GM19452 (cell line): ENCODE measurements around the gene ALG6.

ENCODE experiments used
- ATAC-seq: cut with Tn5 transposase; IDR thresholded peaks from one replicate; pipeline ENCODE4 v1.9.1; 2021; ENCODE audit not compliant: unreplicated experiment

Gene ALG6

GRCh38 chr1:63367215-63368103 lies at the start of gene ALG6:
ALG6 (plus strand) TSS chr1:63367627; CDS start chr1:63370978, 3,351 bp downstream.
- peak; percentile 91 for ATAC-seq

GRCh38 chr1:63317817-63318152 lies 49.6 kb upstream of the ALG6 start:
- no peak for ATAC-seq

GRCh38 chr1:63318201-63318979 lies 49.0 kb upstream of the ALG6 start:
- no peak for ATAC-seq

GRCh38 chr1:63319046-63320021 lies 48.1 kb upstream of the ALG6 start:
- no peak for ATAC-seq

GRCh38 chr1:63320022-63320721 lies 47.3 kb upstream of the ALG6 start:
- no peak for ATAC-seq

GRCh38 chr1:63321066-63321784 lies 46.2 kb upstream of the ALG6 start:
- ATAC-seq = no peak

- no peak for ATAC-seq
Observed at GRCh38 chr1:63321785-63322113, 45.7 kb upstream of the ALG6 start.

- peak; percentile 51 for ATAC-seq
Observed at GRCh38 chr1:63322114-63322943, 45.1 kb upstream of the ALG6 start, which contains the start of gene FOXD3. FOXD3 (plus strand) TSS chr1:63322567; CDS start chr1:63323059, 492 bp downstream.

GRCh38 chr1:63322944-63323864 lies 44.2 kb upstream of the ALG6 start:
- ATAC-seq = no peak

GRCh38 chr1:63323865-63324778 lies 43.3 kb upstream of the ALG6 start:
- ATAC-seq = no peak

- ATAC-seq = no peak
Observed at GRCh38 chr1:63324779-63325119, 42.7 kb upstream of the ALG6 start.

- no peak for ATAC-seq
Observed at GRCh38 chr1:63325279-63325985, 42.0 kb upstream of the ALG6 start.

GRCh38 chr1:63326106-63326472 lies 41.3 kb upstream of the ALG6 start:
- ATAC-seq = no peak

GRCh38 chr1:63326473-63327380 lies 40.7 kb upstream of the ALG6 start:
- no peak for ATAC-seq

- ATAC-seq = no peak
Observed at GRCh38 chr1:63327417-63328054, 39.9 kb upstream of the ALG6 start.
